Measurements from ENCODE around the gene AKR1C8. TPM values are rescaled to one million over a fixed set of nuclear protein-coding genes. Genes with fewer than 3 reads are reported as not detected.
"Not testable (repeated sequence)": the region's sequence is repeated elsewhere in the genome, so short reads cannot be mapped to it uniquely, and the experiment has no call there.

AKR1C8 gene
- total and polyA plus RNA-seq, 12 donors = 0.04 to 0.51 (median 0.39) TPM; not detected in 9

GRCh38 chr10:5187867-5188266 is 2.9 kb upstream of the AKR1C8 start:
- intact Hi-C loops (cut with DNase I) = loop anchor here in 1 of 10 donors (10.0 kb wide), 1 partner anchor 117 kb away; no protein-coding TSS in a partner anchor
- WGBS, 2 donors = 73 to 77% methylated on average over 5 of the region's 5 CpGs
- no peak for ATAC-seq

GRCh38 chr10:5183923-5184322 is 1.0 kb downstream of the AKR1C8 start:
- no peak for ATAC-seq
- intact Hi-C loops (cut with DNase I) = loop anchor here in 1 of 10 donors (10.0 kb wide), 1 partner anchor 121 kb away; no protein-coding TSS in a partner anchor

More at GRCh38 chr10:5187867-5188266, 2.9 kb upstream of the AKR1C8 start:
- Histone ChIP-seq H3K27me3 (no peaks in the 10 kb centered on the region), H3K9me3 (no peaks in the 10 kb centered on the region), H3K27ac (no peak overlapping the region), H3K4me1 (no peaks in the 10 kb centered on the region), H3K36me3 (no peaks in the 10 kb centered on the region), H3K4me3 (no peak overlapping the region)
- DNase-seq = no peak
- no peak for TF ChIP-seq CTCF (IDR thresholded peaks at IDR 0.05)

GRCh38 chr10:5180503-5180902 is 4.4 kb downstream of the AKR1C8 start:
- 87% methylated on average over 12 of the region's 12 CpGs for whole genome bisulfite sequencing, 2 donors
- intact Hi-C loops (cut with DNase I) = loop anchor here in 1 of 10 donors (10.0 kb wide), 1 partner anchor 124 kb away; no protein-coding TSS in a partner anchor
- H3K27ac ChIP-seq, H3K36me3 ChIP-seq, H3K4me3 ChIP-seq, H3K4me1 ChIP-seq, H3K9me3 ChIP-seq, ATAC-seq, DNase-seq, H3K27me3 ChIP-seq: not testable (repeated sequence)

More at GRCh38 chr10:5183923-5184322, 1.0 kb downstream of the AKR1C8 start:
- Histone ChIP-seq H3K9me3 (no peaks in the 10 kb centered on the region), H3K4me1 (no peaks in the 10 kb centered on the region), H3K4me3 (no peak overlapping the region), H3K27me3 (no peaks in the 10 kb centered on the region), H3K27ac (no peak overlapping the region), H3K36me3 (no peaks in the 10 kb centered on the region)
- TF ChIP-seq CTCF (IDR thresholded peaks at IDR 0.05) = no peak
- 64 to 85% methylated on average over 2 of the region's 2 CpGs for WGBS, 2 donors
- no peak for DNase-seq

- H3K27me3 ChIP-seq; H3K27ac ChIP-seq; H3K9me3 ChIP-seq; DNase-seq; ATAC-seq; H3K4me3 ChIP-seq; H3K36me3 ChIP-seq; intact Hi-C loops (cut with DNase I); H3K4me1 ChIP-seq: not testable (repeated sequence)
- 89 to 94% methylated on average over 2 to 3 of the region's 3 CpGs for WGBS, 2 donors
Observed at GRCh38 chr10:5175581-5175980, 9.4 kb downstream of the AKR1C8 start.

- ATAC-seq = no peak
- H3K27ac ChIP-seq = no peak overlapping the region
- H3K4me3 ChIP-seq = no peak overlapping the region
- intact Hi-C loops (cut with DNase I) = no loop called here
- no peak for DNase-seq
- peaks cover 0 to 55% (median 29%) of the 10 kb centered on the region in 11 donors for H3K9me3 ChIP-seq
- TF ChIP-seq CTCF (IDR thresholded peaks at IDR 0.05) = no peak
- no peaks in the 10 kb centered on the region for H3K4me1 ChIP-seq
- 59 to 62% methylated on average over 5 of the region's 5 CpGs for WGBS, 2 donors
- no peaks in the 10 kb centered on the region for H3K36me3 ChIP-seq
- no peaks in the 10 kb centered on the region for H3K27me3 ChIP-seq
Observed at GRCh38 chr10:5168897-5169420, 16.0 kb downstream of the AKR1C8 start.
